Activated T-helper 1 cell treated with Interleukin-2 at 50 U/mL for 16 hours (primary cell): ENCODE measurements around the gene SLX9.

Experiments used
- DNase-seq: peaks from one replicate; pipeline ENCODE4 v3.0.0-alpha.2; 2020; ENCODE audit warnings: low read depth

The SLX9 gene

GRCh38 chr21:44939532-44940115, at the start of gene SLX9:
SLX9 (plus strand) TSS chr21:44940029; CDS start chr21:44940058, 29 bp downstream.
- peak; percentile 74 for DNase-seq

- DNase-seq: no peak
Observed at GRCh38 chr21:44890338-44890931, 49.4 kb upstream of the SLX9 start.

GRCh38 chr21:44890961-44891541, 48.8 kb upstream of the SLX9 start:
- no peak for DNase-seq

- DNase-seq: no peak
Observed at GRCh38 chr21:44891631-44892031, 48.2 kb upstream of the SLX9 start.

- no peak for DNase-seq
Observed at GRCh38 chr21:44892095-44892494, 47.7 kb upstream of the SLX9 start.

- DNase-seq: peak; percentile 64
Observed at GRCh38 chr21:44892536-44893277, 47.1 kb upstream of the SLX9 start.

- DNase-seq: no peak
Observed at GRCh38 chr21:44893278-44893556, 46.6 kb upstream of the SLX9 start.

GRCh38 chr21:44893948-44894656, 45.7 kb upstream of the SLX9 start:
- no peak for DNase-seq

- DNase-seq: no peak
Observed at GRCh38 chr21:44894687-44895302, 45.0 kb upstream of the SLX9 start.

- no peak for DNase-seq
Observed at GRCh38 chr21:44895859-44896258, 44.0 kb upstream of the SLX9 start.

- no peak for DNase-seq
Observed at GRCh38 chr21:44896561-44897286, 43.1 kb upstream of the SLX9 start.

- DNase-seq: no peak
Observed at GRCh38 chr21:44897326-44898010, 42.4 kb upstream of the SLX9 start.

GRCh38 chr21:44898011-44898488, 41.8 kb upstream of the SLX9 start:
- no peak for DNase-seq

- DNase-seq: no peak
Observed at GRCh38 chr21:44898851-44899767, 40.7 kb upstream of the SLX9 start.

- no peak for DNase-seq
Observed at GRCh38 chr21:44899768-44900558, 39.9 kb upstream of the SLX9 start.

GRCh38 chr21:44900559-44901251, 39.1 kb upstream of the SLX9 start:
- no peak for DNase-seq

GRCh38 chr21:44901391-44902074, 38.3 kb upstream of the SLX9 start:
- DNase-seq: no peak
